Umbilical cord (tissue), 2 donors: ENCODE measurements around the gene PGAP2. TPM values are rescaled to one million over a fixed set of nuclear protein-coding genes. Genes with fewer than 3 reads are reported as not detected.
"Not testable (repeated sequence)": the region's sequence is repeated elsewhere in the genome, so short reads cannot be mapped to it uniquely, and the experiment has no call there.

Experiments
- DNase-seq: peaks from one replicate; pipeline ENCODE4 v3.0.0-alpha.2; 2015; ENCODE audit warnings: low spot score
- total RNA-seq: library from RNA; depleted of rRNA; stranded (reverse); fragments of >200 nt; gene quantifications from one replicate; pipeline ENCODE4 v1.2.3, GENCODE V29; 2014; ENCODE audit warnings: low replicate concordance; ENCODE audit not compliant: insufficient read depth

Gene PGAP2
- total RNA-seq, 1 donor from 2014 or later = 3.6 TPM

DNA sequence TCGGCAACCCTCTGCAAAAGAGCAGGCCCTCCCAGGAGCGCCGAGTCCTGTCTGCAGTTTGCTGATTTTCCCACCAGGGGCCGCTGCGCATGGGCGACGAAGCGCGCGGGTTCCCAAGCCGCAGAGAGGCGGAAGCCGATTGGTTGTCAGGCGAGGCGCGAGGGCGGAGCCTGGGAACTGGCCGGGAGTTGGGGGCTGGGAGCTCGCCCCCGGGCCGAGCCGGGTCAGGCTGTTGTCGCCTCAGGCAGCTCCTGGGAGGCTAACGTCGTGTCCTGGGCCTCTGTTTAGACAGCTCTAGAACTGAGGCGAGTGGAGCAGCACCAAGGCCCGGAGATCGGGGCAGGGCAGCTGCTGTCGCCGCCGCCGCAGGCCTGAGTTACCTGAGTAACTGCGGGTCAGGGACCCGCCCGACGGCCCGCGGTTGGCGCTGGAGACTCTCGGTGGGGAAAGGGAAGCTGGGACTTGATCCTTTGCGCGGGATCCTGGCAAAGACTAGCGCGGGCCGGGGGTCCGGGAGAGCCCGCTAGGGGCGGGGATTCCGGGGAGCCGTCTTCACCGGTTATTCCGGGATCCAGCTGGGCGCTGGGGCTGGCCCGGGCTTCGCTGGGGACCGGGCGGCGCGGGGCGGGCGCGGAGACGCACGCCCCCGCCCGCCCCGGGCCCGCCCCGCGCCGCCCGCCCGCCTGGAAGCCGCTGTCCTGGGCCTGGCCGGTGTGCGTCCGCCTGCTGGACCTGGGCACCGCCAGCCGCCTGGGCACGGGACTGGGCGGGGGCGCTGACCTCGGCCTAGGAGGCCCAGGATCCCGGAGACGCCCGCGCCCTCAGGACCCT is 46.8 kb downstream of the PGAP2 start, which contains the start of gene STIM1:
Gene STIM1 (plus strand): TSS at position 688 of the 831 bp plus-strand sequence. CDS start 607 bp downstream, outside the sequence.
- DNase-seq = peak; percentile 97

DNA sequence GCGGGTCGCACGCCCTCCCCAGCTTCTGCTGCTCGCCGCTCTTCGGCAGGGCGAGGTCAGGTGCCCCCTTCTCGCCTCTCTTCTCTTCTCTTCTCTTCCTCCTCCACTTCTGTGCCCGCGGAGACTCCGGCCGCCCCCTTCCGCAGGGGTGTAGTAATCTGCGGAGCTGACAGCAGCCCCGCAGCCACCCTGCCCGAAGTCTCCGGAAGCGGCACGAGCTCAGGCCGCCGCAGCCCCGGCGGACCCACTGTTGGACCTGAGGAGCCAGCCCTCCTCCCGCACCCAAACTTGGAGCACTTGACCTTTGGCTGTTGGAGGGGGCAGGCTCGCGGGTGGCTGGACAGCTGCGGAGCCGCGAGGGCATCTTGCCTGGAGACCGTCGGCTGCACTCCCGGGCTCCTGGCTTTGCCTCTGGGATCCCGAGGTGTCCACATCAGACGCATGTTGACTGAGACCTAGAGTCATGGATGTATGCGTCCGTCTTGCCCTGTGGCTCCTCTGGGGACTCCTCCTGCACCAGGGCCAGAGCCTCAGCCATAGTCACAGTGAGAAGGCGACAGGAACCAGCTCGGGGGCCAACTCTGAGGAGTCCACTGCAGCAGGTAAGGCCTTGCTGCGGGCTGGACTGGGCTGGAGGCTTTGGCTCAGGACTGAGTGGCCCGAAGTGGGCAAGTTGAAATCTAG is 47.6 kb downstream of the PGAP2 start:
- peak; percentile 39 for DNase-seq

DNA sequence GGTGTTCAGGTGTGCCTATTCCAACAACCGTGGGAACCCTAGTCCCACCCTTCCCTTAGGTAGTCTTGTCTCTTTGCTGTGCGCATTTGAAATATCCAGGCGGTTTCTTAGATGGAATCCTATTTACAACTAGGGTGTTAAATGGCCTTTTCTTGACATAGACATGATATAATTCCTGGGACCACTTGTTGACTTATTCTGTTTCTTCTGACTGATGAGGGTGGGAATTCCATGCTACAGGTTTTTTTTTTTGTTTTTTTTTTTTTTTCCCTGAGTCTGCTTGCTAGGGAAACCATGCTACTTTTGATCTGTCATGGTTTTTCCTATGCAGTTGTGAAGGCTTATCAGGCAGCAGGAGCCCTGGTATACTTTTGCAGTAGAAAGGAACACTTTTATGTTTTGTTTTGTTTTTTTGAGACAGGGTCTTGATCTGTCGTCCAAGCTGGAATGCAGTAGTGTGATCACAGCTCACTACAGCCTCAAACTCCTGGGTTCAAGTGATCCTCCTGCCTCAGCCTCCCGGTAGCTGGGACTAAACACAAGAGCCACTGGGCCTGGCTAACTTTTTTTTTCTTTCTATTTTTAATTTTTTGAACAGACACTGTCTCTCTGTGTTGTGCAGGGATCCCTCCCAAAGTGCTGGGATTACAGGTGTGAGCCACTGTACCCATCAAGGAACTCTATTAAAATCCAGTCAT is 48.6 kb downstream of the PGAP2 start:
- DNase-seq = no peak

DNA sequence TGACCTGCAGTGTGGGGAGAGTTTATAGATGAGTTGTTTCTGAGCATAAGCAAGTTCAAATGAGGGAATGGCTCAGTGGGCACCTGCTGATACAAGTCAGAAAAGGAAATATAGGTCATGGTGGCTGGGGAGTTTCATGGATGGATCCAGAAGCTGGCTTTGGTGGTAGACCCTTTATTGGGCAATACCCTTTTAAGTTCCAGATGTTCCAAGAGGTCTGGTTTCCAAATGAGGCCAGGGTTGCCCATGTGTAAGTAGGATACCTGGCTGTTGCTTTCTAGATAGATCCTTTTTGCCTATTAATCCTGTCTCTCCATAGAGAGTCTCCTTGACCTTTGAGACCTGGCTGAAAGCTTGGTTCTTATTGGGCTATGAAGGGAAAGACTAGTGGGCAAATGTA is 49.3 kb downstream of the PGAP2 start:
- DNase-seq = no peak

DNA sequence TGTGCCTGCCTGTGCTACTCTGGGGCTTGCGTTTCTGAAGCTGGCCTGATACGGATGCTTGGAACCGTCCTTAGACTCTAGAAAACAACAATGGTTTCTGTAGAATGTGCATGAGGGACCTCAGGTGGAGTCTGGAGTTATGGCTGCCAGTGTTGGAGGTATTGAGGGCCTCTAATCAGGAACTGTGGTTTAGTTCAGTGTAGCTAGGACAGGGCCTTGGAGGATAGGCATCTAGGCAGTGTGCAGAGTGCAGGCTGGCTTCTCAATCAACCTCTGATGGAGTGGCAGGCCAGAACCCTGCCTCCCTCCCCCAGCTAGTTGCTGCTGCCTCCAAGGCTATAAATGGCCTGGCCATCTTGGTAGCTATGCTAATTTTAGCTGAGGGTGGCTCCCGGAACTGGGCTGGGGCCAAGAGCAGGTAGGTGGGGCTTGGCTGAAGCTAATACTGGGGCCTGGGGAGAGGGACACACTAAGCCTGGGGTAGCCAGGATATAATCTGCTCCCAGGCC is 51.1 kb downstream of the PGAP2 start:
- no peak for DNase-seq

DNA sequence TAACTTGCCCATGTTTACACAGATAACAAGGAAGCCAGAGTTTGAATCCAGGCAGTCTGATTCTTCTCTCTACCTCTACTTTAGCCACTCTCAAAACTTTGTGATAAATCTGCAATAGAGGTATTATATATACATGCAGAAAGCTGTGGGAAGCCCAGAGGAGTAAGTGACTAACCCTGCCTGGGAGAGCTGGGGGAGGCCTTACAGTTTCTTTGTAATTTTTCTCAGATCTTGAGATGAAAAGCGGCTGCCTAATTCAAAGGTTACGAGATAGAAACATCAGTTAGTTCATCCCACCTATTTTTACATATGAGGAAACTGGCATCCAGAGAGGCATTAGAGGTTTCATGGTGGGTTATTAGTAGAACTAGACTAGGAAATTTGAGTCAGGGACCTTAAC is 52.0 kb downstream of the PGAP2 start:
- DNase-seq = no peak

DNA sequence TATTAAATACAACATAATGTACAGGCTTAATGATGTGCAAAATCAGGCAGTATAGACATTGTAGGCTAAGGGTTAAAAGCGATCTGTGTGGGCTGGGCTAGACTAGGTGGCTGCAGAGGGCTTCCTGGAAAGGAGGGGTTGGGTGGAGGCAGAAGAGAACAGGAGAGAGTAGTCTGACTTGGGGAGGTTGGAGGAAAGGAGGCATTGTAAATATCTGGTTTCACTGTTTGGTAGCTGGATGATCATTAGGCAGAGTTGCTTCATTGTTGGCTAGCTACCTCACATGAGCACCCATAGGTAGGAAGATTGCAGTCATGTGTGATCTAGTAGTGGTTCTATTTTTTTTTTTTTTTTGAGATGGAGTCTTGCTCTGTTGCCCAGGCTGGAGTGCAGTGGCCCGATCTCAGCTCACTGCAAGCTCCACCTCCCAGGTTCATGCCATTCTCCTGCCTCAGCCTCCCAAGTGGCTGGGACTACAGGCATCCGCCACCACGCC is 52.6 kb downstream of the PGAP2 start:
- DNase-seq = not testable (repeated sequence)

DNA sequence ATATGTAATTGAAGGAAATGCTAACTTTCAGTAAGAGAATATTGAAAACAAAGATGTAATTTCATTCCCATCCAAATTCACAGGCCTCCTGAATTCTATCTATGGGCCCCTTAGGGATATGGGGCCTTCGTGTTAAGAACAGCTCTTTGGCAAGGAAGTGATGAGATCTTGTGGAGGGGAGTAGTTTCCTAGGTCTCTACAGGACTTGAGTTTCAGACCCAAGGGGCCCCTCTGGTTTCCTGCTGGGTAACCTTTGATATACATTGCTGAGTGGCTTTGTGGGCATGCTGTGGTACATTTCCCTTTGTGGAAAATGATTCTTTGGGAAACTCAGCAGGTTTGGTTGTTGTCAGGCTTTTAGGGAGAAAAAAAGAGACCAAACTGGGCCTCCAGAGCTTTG is 53.3 kb downstream of the PGAP2 start:
- no peak for DNase-seq

DNA sequence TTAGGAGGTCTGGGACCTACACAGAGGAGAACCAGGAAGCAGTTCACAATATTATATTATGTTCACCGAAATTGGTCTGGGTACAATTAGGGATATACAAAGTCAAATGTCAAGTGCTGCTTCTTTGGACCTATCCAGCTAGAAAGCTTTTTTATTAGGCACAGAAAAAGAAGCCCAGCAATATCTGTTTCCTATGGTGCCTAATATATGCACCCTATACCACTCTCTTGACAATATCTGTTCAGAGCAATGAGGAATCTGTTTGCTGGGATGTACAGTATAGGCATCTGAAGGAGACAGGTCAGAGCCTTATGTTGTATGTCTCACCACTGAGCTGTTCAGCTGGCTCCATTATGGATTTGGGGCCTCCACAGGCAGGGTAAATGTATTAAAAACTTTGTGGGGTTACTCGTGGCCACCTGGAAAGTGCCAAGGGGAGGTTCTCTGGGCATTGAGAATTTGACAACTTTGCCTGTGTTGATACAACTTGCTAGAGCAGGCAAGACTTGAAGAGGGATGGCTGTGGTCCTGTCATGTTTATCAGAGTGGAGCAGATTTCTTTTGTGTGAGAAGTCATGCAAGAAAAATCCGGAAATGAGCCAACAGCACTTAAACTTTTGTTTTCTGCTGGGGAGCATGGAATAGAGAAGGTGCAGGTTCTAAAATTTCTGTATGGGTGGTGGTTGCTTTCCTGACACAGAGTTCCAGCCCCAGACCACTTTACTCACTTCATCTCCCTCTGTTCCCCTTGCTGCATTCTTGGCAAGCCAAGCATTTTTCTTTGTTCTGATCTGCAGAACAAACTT is 57.2 kb downstream of the PGAP2 start:
- DNase-seq = peak; percentile 54

DNA sequence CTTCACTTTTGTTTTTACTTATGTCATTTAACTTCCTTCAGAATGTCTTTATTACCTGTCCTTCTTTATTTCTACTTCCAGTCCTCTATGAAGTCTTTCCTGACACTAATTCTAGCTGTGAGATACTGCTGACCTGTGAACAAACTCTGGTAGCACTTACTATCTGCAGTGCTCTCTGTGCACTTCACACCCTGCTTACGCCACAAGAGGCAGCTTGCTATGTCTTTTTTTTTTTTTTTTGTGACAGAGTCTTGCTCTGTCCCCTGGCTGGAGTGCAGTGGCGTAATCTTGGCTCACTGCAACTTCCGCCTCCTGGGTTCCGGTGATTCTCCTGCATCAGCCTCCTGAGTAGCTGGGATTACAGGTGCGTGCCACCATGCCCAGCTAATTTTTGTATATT is 57.8 kb downstream of the PGAP2 start:
- no peak for DNase-seq

DNA sequence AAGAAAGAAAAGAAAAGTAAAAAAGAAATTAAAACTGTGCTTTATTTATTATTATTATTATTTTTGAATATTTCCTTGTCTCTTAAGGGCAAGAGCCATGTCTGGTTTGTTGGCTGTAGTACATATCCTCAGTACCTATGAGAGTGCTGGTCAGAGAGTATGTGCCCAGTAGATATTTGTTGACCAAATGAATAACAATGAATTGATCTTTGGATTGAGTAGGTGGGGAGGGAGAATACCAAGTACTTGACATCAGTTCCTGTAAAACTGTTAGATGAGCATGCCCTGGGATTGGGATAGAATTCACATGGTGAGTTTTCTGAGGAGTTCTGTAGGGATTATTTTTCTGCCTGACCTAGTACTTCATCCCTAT is 58.5 kb downstream of the PGAP2 start:
- DNase-seq = no peak

DNA sequence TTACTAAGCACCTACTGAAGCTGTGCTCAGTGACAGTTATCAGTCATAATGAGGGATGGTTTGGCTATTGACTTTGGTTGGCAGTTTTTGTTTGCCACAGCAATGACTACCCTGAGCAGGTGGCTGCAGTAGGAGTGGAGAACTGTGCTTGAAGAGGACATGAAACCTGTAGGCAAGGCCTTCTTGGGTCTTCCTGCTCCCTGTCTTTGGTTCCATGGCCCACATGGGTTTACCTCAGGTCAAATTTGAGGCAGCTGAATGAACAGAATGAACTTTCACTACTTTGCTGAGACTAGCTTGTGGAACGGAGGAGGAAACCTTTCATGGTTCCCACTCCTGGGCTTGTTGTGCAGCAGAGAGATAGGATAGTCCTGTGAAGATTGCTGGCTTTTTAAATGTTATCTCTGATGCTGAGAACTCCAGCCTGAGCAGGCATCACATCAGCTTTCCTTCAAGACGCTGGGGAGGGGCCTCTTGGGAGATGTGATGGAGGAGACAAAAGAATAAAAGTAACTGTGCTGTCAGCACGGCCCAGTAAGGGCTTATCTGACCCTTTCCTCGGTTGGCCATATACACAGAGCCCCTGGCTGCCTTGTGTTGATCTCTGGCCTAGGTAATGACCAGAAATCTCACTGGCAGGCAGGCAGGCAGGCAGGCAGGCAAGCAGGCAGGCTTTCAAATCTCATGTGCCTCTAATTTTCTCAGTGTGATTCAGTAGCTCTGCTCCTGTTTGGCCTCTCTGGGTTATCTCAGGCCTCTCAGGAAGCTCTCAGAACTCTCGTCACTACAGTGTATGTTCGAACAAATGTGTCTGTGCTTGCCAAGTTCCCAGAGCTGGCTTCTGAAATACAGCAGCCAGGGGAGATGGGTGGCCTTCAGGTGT is 59.1 kb downstream of the PGAP2 start:
- DNase-seq = peak; percentile 59

DNA sequence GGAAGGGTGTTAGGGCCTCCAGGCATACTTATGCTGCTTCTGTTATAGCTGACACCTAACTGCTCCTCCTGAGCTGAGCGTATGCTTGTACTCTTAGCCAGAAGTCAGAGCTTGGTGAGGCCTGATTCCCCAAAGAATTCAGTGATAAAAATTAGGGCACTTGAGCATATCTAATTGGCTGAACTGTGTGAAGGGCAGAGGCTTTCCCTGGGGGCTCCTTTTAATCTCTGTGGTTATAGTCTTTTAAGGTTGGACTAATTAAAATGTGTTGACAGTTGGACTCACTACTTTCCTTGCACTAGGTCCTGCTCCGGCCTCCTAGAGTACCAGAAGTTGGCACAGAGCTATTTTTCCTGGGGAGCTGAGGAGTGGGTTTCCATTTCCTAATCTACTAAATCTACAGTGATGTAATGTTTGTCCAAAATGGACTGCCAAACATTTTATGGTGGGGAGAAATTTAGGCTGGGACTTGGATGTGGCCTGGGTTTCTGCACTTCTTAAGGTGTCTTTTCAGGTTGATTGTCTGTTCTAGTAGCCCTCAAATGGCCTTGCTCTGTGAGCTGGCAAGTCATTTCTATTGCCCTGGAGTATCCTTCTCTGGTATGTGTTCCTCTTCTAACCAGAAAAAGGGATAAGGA is 65.5 kb downstream of the PGAP2 start:
- DNase-seq = no peak

Other genes starting within 250 kb of the PGAP2 start
- not detected for gene ART5, start 166.6 kb upstream of the PGAP2 start, total RNA-seq
- gene ART1, start 163.4 kb upstream of the PGAP2 start, total RNA-seq = not detected
- gene CHRNA10, start 137.2 kb upstream of the PGAP2 start, total RNA-seq = 1.7 TPM
- gene NUP98, start 11.0 kb upstream of the PGAP2 start, total RNA-seq = 62.4 TPM
- gene RHOG, start 32.4 kb downstream of the PGAP2 start, total RNA-seq = 8.7 TPM
- gene STIM1, start 47.1 kb downstream of the PGAP2 start, total RNA-seq = 21.7 TPM